Esophagus muscularis mucosa (tissue), 3 donors: ENCODE data around the gene AGTPBP1.
"Not testable (repeated sequence)": the region's sequence is repeated elsewhere in the genome, so short reads cannot be mapped to it uniquely, and the experiment has no call there.

Experiments
- CTCF ChIP-seq, 3 experiments: fragments of 200-600 bp in 2 of 3; fragments of 450-650 bp in 1 of 3; sonication (generic) in 2 of 3; IDR thresholded peaks; one replicate each; pipeline ENCODE4 v1.5.1; 2017 to 2019; ENCODE audit warnings: antibody characterized with exemption in 3 of 3, mild to moderate bottlenecking in 2 of 3, moderate library complexity in 1 of 3
- POLR2A ChIP-seq: fragments of 450-650 bp; IDR thresholded peaks from one replicate; pipeline ENCODE4 v1.6.1; 2017; ENCODE audit warnings: antibody characterized with exemption, moderate library complexity, mild to moderate bottlenecking, low read depth
- POLR2AphosphoS5 ChIP-seq, 2 donors: sonication (generic); formaldehyde crosslinking; IDR thresholded peaks; one replicate each; pipeline ENCODE4 v1.6.1; 2017; ENCODE audit warnings: antibody characterized with exemption in 2 of 2

- TF ChIP-seq CTCF (IDR thresholded peaks at IDR 0.05); POLR2A; POLR2AphosphoS5 (IDR thresholded peaks at IDR 0.05): not testable (repeated sequence)
Observed at GRCh38 chr9:85719411-85719810, 22.3 kb downstream of the AGTPBP1 start.
